Endothelial cell of umbilical vein (primary cell): ENCODE results near the gene HDAC7. TPM values are rescaled to one million over a fixed set of nuclear protein-coding genes. Genes with fewer than 3 reads are reported as not detected.

Experiments used
- BruUV-seq: library from RNA; stranded (reverse); fragments of 400-500 nt; replicated peaks from 2 replicates; lab custom pipeline; 2021; lab: Mats Ljungman, UMichigan
- CTCF ChIA-PET: fragments of 300-600, 350-600 bp; sonication (Branson Sonifier 250); formaldehyde crosslinking; loops from one replicate; lab custom pipeline; 2021; ENCODE audit warnings: antibody characterized with exemption, inconsistent platforms; lab: Charles Lee
- POLR2A ChIA-PET: fragments of 300-600, 350-600 bp; sonication (Branson Sonifier 250); formaldehyde crosslinking; loops from one replicate; lab custom pipeline; 2021; ENCODE audit warnings: antibody characterized with exemption, inconsistent platforms; lab: Charles Lee
- DNase-seq: peaks from one replicate; pipeline ENCODE4 v3.0.0-alpha.2; 2011; ENCODE audit warnings: low read depth, low spot score
- FAIRE-seq: peaks from 2 replicates; lab custom pipeline; 2011; peaks lifted over from hg19 to GRCh38; lab: Jason Lieb, UNC
- H2AFZ ChIP-seq: 2 replicates; pipeline ENCODE4 v1.6.0; 2012; ENCODE audit warnings: low read depth, low read length, control low read depth, inconsistent platforms
- H3K27ac ChIP-seq: 2 replicates; pipeline ENCODE4 v1.5.1; 2011; ENCODE audit warnings: low read depth, mild to moderate bottlenecking, control low read depth, low read length, moderate library complexity; ENCODE audit not compliant: insufficient read depth
- H3K27me3 ChIP-seq, 2 experiments: 2 replicates each; pipeline versions ENCODE4 v1.6.0 to v1.6.1; 2011; ENCODE audit warnings: low read length in 2 of 2, mixed read lengths in 1 of 2; ENCODE audit not compliant: control insufficient read depth in 2 of 2, insufficient read depth in 2 of 2
- H3K36me3 ChIP-seq, 2 experiments: 2 replicates in 1 of 2; 3 replicates in 1 of 2; pipeline ENCODE4 v1.5.1; 2011; ENCODE audit warnings: low read length in 2 of 2, mild to moderate bottlenecking in 1 of 2, moderate library complexity in 1 of 2; ENCODE audit not compliant: control insufficient read depth in 2 of 2, insufficient read depth in 2 of 2; ENCODE audit errors: extremely low read depth in 1 of 2
- H3K4me1 ChIP-seq: 3 replicates; pipeline ENCODE4 v1.5.1; 2011; ENCODE audit warnings: mild to moderate bottlenecking, low read length; ENCODE audit not compliant: control insufficient read depth, insufficient read depth; ENCODE audit errors: extremely low read depth
- H3K4me2 ChIP-seq: 2 replicates; pipeline ENCODE4 v1.6.1; 2011; ENCODE audit warnings: low read length, control low read depth, mixed read lengths; ENCODE audit not compliant: insufficient read depth
- H3K4me3 ChIP-seq, 3 experiments: fragments of 200-600 bp in 1 of 3; sonication (generic), shearing (Covaris generic) in 1 of 3; replicated peaks in 1 of 3; 2 replicates each; pipeline ENCODE4 v1.5.1; 2011 to 2016; ENCODE audit warnings: control low read depth in 3 of 3, low read length in 3 of 3, mild to moderate bottlenecking in 2 of 3, inconsistent platforms in 1 of 3, low read depth in 1 of 3, moderate library complexity in 1 of 3; ENCODE audit not compliant: insufficient read depth in 1 of 3
- H3K79me2 ChIP-seq: 2 replicates; pipeline ENCODE4 v1.6.0; 2012; ENCODE audit warnings: low read length, inconsistent platforms; ENCODE audit not compliant: control insufficient read depth, insufficient read depth
- H3K9ac ChIP-seq: replicated peaks from 2 replicates; pipeline ENCODE3; 2011; ENCODE audit warnings: low read length, control low read depth; ENCODE audit not compliant: insufficient read depth; ENCODE audit errors: extremely low read depth
- H3K9me1 ChIP-seq: replicated peaks from 3 replicates; pipeline ENCODE4 v1.6.0; 2011; ENCODE audit warnings: mild to moderate bottlenecking, low read length; ENCODE audit not compliant: control insufficient read depth, insufficient read depth; ENCODE audit errors: extremely low read depth
- H3K9me3 ChIP-seq: replicated peaks from 2 replicates; pipeline ENCODE4 v1.5.1; 2012; ENCODE audit warnings: low read length, inconsistent platforms; ENCODE audit not compliant: control insufficient read depth, insufficient read depth
- H4K20me1 ChIP-seq: replicated peaks from 2 replicates; pipeline ENCODE3; 2011; ENCODE audit warnings: mild to moderate bottlenecking, low read length; ENCODE audit not compliant: control insufficient read depth, insufficient read depth; ENCODE audit errors: extremely low read depth
- CTCF ChIP-seq, 2 donors: IDR thresholded peaks; 1 replicate in 1 of 2; 2 replicates in 1 of 2; pipeline ENCODE4 v1.5.1; 2011; ENCODE audit warnings: low read length in 2 of 2, mild to moderate bottlenecking in 2 of 2, moderate library complexity in 2 of 2, control low read depth in 1 of 2, inconsistent platforms in 1 of 2, low read depth in 1 of 2; ENCODE audit not compliant: insufficient read depth in 1 of 2; ENCODE audit errors: extremely low read depth in 1 of 2
- EZH2 ChIP-seq: IDR thresholded peaks from 2 replicates; pipeline ENCODE4 v1.6.1; 2012; ENCODE audit warnings: borderline replicate concordance, low read depth, mild to moderate bottlenecking, moderate library complexity, low read length, inconsistent platforms; ENCODE audit not compliant: severe bottlenecking
- FOS ChIP-seq: IDR thresholded peaks from 2 replicates; pipeline ENCODE4 v1.6.1; 2011; ENCODE audit warnings: mild to moderate bottlenecking, low read length, moderate library complexity, borderline replicate concordance; ENCODE audit not compliant: insufficient read depth
- GATA2 ChIP-seq: IDR thresholded peaks from 2 replicates; pipeline ENCODE4 v1.7.0; 2011; ENCODE audit warnings: low read depth, mild to moderate bottlenecking, moderate library complexity, mixed read lengths, low read length; ENCODE audit not compliant: insufficient read length, insufficient read depth
- JUN ChIP-seq: IDR thresholded peaks from 2 replicates; pipeline ENCODE4 v1.6.1; 2011; ENCODE audit warnings: borderline replicate concordance, low read depth; ENCODE audit not compliant: insufficient read length, insufficient read depth
- MAX ChIP-seq: IDR thresholded peaks from 2 replicates; pipeline ENCODE4 v1.6.1; 2011; ENCODE audit not compliant: insufficient read depth, insufficient read length
- MYC ChIP-seq: IDR thresholded peaks from one replicate; pipeline ENCODE4 v1.6.1; 2011; ENCODE audit warnings: mild to moderate bottlenecking, low read depth, low read length
- POLR2A ChIP-seq: IDR thresholded peaks from 2 replicates; pipeline ENCODE4 v1.6.1; 2012; ENCODE audit warnings: low read depth, mild to moderate bottlenecking, control low read depth, low read length
- POLR2AphosphoS5 ChIP-seq: IDR thresholded peaks from 2 replicates; pipeline ENCODE4 v1.6.1; 2012; ENCODE audit warnings: low read depth, mild to moderate bottlenecking, control low read depth, low read length, moderate library complexity; ENCODE audit not compliant: insufficient read depth
- dilution Hi-C: fragments of 300-500 bp; cut with MboI; formaldehyde crosslinking; loops from one replicate; pipeline ENCODE4 v1.15.0; 2019; ENCODE audit warnings: low sequenced_read_pairs; ENCODE audit not compliant: extremely low pct_ligation_motif_present
- intact Hi-C: fragments of 100-400 bp; cut with micrococcal nuclease; formaldehyde crosslinking; loops from one replicate; pipeline ENCODE4 v1.10.0; 2022
- polyA plus RNA-seq, 4 experiments: library from polyadenylated mRNA; depleted of rRNA in 3 of 4; stranded (reverse) in 3 of 4; unstranded in 1 of 4; fragments of >200 nt; gene quantifications; 2 replicates each; pipeline versions ENCODE4 v1.2.1 to v1.2.3, GENCODE V29; 2011 to 2012; ENCODE audit warnings: missing spikeins in 1 of 4
- total RNA-seq: library from RNA; stranded (reverse); gene quantifications from 2 replicates; pipeline ENCODE4 v1.2.3, GENCODE V29; 2021

The HDAC7 gene
- total and polyA plus RNA-seq, 2 donors (not counting 3 experiments of a cell fraction or from before 2014, with no cell fraction given), result 119 to 249 TPM

- H3K4me3 ChIP-seq, result no peak overlapping the region
- H3K27me3 ChIP-seq, result no peaks in the 10 kb centered on the region
- no peak overlapping the region for H3K9ac ChIP-seq
- H2AFZ ChIP-seq, result no peak overlapping the region
- no peak overlapping the region for H3K27ac ChIP-seq
- no peaks in the 10 kb centered on the region for H3K4me1 ChIP-seq
- H3K36me3 ChIP-seq, result peaks cover 37 to 82% of the 10 kb centered on the region in 2 experiments
- dilution Hi-C loops, result no loop called here
- intact Hi-C loops, result no loop called here
- H3K79me2 ChIP-seq, result peaks cover 23% of the 10 kb centered on the region
- no peaks in the 10 kb centered on the region for H4K20me1 ChIP-seq
- no peak overlapping the region for H3K4me2 ChIP-seq
- FAIRE-seq (no peak), DNase-seq (no peak)
- BruUV-seq, result no TSS peak
- no peaks in the 10 kb centered on the region for H3K9me3 ChIP-seq
- CTCF ChIA-PET, result interaction anchor here (1.3 to 15.8 kb wide), 2 partner anchors 19 to 41 kb away, joined by 3 to 427 read pairs; no protein-coding TSS in a partner anchor
- H3K9me1 ChIP-seq, result no peaks in the 10 kb centered on the region
- TF ChIP-seq POLR2AphosphoS5, result no peak
- TF ChIP-seq MAX, result no peak
- no peak for TF ChIP-seq JUN
- TF ChIP-seq EZH2, result no peak
- TF ChIP-seq POLR2A, result no peak
- no peak for TF ChIP-seq GATA2
- no peak for TF ChIP-seq CTCF (IDR thresholded peaks at IDR 0.05; ENCODE audit: extremely low read depth in 1 of 2, insufficient read depth in 1 of 2, low read depth in 1 of 2, low read length in 2 of 2)
- no peak for TF ChIP-seq MYC
- no peak for TF ChIP-seq FOS
- POLR2A ChIA-PET, result no interaction called here
These were observed 25.0 kb downstream of the HDAC7 start for GRCh38 chr12:47794679-47795078.
